Activated T-helper 1 cell treated with anti-CD3 and anti-CD28 coated beads, Interleukin-2, amount 50 U/mL, for 16 hours (primary cell): ENCODE data around the gene BLID.

Experiments used
- DNase-seq, 2 donors: peaks; one replicate each; pipeline ENCODE4 v3.0.0-alpha.2; 2020; ENCODE audit warnings: low read depth in 1 of 2, low spot score in 1 of 2

Gene BLID

DNA sequence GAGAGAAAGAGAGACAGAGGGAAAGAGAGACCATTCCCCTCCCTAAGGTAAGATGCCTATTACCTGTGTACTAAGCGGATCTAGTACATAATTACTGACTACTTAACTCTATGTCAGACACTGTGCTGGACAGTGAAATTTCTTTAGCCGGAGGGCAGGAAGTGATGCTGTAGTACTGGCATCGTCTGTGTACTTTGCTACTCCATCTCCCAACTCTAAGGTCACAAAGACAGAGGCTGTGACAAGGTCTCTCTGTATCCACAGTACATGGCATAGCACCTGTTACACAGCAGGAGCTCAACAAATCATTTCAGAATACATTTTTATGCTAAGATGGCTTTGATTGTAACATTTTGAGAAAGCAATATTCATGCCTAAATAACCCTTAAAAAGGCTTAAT lies 9.0 kb downstream of the BLID start:
- DNase-seq: no peak

- DNase-seq: no peak
Observed at GRCh38 chr11:122105044-122105758, 10.8 kb downstream of the BLID start.

DNA sequence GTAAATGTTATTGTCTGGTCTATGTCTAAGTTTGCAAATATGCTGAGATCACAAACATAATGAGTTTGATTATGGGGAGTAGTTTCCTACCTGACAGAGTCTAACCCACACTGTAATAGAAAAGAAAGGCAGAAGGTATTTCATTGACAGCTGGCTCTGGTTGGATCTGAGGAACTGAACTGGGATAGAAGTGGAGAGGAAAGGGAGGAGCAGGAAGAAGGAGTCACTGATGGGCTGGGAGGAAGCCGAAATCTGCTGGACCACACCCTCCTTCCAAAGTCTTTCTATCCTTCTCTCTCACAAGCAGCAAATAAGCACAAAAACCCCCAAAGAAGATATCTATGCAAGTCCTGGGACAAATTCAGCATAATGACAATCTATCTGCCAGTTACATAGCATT lies 11.7 kb downstream of the BLID start:
- no peak for DNase-seq

GRCh38 chr11:122103726-122104125 lies 12.3 kb downstream of the BLID start:
- no peak for DNase-seq

DNA sequence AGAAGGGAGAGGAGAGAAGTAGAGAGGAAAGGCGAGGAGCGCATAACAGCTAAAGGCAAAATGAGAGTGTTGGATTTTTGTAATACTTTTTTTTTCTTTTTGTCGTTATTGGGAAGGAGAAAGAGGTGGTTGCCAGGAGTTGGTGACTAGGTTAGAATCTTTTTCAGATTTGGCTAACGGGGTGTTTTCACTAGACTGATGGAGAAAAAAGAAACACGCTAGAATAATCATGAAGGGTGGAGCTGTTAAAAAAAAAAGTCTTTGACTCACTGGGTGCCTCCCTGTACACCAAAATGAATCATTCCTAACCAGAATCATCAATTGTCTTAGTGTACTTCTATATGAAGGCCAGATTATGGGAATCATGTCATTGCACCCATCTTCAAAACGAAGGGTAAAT lies 12.7 kb downstream of the BLID start:
- no peak for DNase-seq

DNA sequence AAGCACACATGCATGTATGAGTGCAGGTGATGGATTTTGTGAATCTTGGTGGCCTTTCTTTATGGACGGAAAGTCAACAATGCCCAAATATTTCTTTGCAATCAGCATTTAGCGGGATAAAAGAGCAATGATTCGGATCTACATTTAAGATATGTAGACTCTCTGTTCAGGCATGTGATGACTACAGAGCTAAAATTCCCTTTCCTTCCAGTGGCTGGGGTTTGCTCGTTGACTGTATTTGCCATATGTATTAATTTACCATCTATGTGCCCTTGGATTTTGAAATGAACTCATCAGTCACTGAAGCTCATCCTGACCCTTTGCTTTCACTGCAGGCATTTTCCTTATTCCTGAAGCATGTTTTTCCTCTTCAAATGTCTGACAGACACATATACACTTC lies 13.6 kb downstream of the BLID start:
- no peak for DNase-seq

GRCh38 chr11:122101625-122102291 lies 14.3 kb downstream of the BLID start:
- DNase-seq: no peak

DNA sequence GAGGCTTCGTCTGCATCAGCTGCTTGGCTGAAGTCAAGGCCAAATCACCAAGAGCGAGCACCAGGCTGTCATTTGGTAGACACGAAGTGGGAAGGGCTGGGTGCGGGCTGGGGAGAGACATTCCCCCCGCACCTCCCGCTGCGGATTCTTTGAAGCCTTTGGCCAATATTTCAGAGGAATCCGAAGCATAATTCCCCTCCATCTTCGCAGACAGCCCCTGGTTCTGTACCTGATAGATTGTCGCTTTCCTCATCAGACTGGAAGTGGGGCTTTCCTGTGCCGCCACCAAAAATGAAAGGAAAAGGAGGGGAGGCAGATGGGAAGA lies 15.3 kb downstream of the BLID start:
- DNase-seq: no peak

DNA sequence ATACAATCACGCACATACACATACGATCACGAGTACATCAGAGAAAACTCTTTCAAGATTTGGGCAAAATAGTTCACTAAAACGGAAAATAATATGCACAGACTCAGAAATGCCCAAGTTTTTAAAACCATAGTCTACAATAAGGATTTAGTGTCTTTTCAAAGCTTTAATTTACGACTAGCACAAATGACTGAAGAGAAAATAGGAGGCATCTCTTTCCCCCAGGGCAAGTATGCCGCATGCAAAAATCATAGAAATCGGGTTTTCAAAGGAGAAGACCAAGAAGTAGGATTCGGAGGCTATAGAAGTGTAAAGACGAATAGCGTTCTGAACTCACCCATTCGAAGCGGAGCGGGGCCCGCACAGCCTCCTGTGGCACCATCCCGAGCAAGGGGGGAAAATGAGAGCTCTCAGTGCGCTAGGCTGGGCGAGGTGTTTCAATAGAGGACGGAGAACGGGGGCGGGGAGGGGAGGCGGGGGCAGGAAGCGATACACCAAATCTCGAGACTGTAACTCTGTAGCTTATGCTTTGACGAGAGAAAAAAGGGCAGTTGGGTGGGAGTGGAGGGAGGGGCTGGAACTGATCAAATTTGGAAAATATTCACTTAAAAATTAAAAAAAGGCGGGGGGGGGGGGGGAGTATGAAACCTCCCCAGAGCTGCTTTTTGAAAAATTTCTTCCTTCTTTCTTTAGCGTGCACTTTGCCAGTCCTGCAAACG lies 15.8 kb downstream of the BLID start:
- DNase-seq: no peak

GRCh38 chr11:122099374-122100036 lies 16.5 kb downstream of the BLID start:
- DNase-seq: no peak

GRCh38 chr11:122098261-122098980 lies 17.6 kb downstream of the BLID start:
- no peak for DNase-seq

- no peak for DNase-seq
Observed at GRCh38 chr11:122097419-122098001, 18.5 kb downstream of the BLID start.

- no peak for DNase-seq
Observed at GRCh38 chr11:122096272-122097112, 19.5 kb downstream of the BLID start.

DNA sequence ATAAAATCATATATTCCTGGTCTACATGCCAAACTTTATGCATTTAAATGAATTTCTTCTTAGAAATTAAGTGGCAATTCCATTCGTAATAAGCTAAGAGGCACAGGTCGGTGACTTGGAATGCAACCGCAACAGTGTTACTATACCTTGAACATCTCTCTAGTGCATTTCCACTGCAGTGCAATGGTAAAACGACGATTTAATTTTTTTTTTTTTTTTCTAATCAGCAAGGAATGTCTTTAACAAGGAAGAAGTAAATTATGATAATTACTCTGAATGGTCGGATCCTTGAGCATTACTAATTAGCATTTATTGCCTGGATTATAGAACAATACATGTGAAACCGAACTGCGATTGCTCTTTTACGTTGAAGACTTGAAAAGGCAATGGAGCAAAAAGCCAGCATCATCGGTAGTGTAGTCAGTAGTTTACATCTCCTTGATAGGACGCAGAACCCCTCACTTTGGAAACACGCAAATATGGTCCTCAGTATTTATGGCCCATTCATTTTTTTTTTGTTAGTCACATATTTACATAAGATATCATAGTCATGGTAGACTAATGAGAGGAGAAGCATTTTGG lies 20.2 kb downstream of the BLID start:
- DNase-seq: no peak

DNA sequence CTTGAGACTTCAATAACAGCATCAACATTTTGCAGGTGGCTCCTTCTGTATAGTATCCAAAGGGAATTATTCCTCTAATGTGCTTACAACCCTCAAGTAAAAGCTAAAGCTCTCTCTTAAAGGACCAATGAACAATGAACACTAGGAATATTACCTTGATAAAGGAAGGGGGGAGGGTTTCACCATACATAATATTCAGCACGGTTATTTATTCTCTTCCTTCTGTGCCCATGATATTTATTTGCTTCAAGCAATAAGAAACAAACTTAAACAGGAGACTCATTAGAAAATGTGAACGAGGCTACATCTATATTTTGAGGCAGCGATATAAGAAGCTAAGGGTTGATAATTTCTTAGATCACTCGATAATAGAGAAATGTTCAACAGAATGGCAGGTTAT lies 21.2 kb downstream of the BLID start:
- no peak for DNase-seq

GRCh38 chr11:122093731-122094275 lies 22.2 kb downstream of the BLID start:
- DNase-seq: no peak

DNA sequence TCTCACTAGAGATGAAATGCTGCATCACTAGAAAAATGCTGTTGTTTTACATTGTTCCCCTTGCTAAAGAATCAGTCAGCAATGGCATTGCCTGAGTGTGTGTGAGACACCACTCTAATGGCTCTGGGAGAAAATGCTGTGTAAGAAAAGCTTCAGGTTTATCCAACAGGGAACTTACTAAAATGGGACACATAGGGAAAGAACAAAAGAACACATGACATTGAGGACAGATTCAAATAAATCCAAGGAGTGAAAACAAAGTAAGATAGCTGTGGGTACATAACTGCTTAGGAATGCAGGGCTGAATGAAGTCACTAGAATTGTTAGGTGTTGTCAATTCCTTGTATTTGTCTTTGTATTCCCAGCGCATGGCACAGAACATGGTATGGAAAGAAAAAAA lies 24.2 kb downstream of the BLID start:
- no peak for DNase-seq

- no peak for DNase-seq
Observed at GRCh38 chr11:122089111-122089510, 26.9 kb downstream of the BLID start.

DNA sequence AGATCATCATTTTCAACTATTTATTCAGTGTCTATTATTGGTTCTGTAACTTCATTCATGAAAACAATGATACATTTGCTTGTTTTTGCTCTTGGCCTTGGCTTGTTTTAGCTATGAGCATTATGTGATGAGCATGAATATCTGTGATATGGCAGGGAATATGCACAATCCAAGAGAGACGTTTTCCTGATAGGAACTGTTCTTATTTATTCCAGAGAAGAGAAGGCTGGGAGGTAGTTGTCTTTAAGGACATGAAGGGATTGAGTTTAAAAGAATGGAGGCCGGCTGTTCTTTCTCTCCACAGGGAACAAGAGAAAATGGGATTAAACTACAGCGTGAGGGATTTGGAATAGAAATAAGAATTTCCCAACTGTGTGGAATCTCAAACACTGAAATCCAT lies 30.3 kb downstream of the BLID start:
- DNase-seq: no peak
